ENCODE data around the gene ZBTB24. TPM values are rescaled to one million over a fixed set of nuclear protein-coding genes. Genes with fewer than 3 reads are reported as not detected.
A peak's percentile ranks its signal among the peaks of the same experiment; 100 is the strongest.

The ZBTB24 gene
- total RNA-seq, 6 experiments from 2014 or later = 5.7 to 6.3 (median 6.1) TPM

DNA sequence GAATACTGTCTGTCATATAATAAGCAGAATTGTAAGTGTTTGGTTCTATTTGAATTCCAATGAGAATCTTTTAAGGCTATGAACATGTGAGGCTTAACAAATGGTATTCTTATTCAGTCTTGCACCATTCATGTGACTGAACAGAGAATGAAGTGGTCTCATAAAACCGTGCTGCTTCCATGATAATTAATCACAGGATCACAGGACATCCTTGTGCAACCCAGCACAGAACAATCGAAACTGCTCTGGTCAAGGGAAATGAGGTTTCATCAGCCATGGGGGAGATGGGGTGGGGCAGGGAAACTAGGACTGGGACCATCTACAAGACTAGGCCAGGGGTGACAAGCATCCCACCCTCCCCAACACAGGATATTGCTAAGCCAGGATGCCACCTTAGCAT is 48.6 kb downstream of the ZBTB24 start:
- TF ChIP-seq CTCF (IDR thresholded peaks at IDR 0.05) = no peak
- Mint-ChIP-seq H3K27ac (no peak overlapping the region), H3K36me3 (ENCODE audit: low read depth) (no peaks in the 10 kb centered on the region), H3K4me3 (no peak overlapping the region), H3K9me3 (no peaks in the 10 kb centered on the region), H3K4me1 (ENCODE audit: low read depth) (peaks cover 4% of the 10 kb centered on the region), H3K27me3 (ENCODE audit: insufficient read depth) (no peaks in the 10 kb centered on the region; the same call in 1 of the 2 replicates)
- no peak for DNase-seq

DNA sequence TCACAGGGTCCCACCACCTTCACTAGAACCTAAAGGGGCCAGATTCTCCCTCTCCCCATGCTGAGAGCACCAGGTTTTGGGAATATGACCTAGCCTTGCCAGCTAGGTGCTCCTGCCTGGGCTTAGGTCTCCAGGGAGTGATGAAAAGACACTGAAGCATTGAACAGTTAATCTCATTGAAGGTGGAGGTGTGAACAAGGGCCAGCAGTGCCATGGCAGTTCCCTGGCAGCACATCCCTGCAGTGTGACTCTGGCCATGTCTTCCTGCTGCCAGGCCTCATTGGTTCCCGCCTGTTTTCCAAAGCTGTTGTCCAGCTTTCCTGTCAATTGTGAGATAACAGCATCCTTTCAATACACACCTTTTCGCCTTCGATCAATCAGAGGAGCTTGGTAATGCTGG is 53.5 kb downstream of the ZBTB24 start:
- Mint-ChIP-seq H3K9me3 (no peaks in the 10 kb centered on the region), H3K27ac (no peak overlapping the region), H3K27me3 (ENCODE audit: insufficient read depth) (no peaks in the 10 kb centered on the region; the same call in 1 of the 2 replicates), H3K36me3 (ENCODE audit: low read depth) (no peaks in the 10 kb centered on the region), H3K4me3 (no peak overlapping the region), H3K4me1 (ENCODE audit: low read depth) (peaks cover 15% of the 10 kb centered on the region)
- DNase-seq = no peak
- no peak for TF ChIP-seq CTCF (IDR thresholded peaks at IDR 0.05)

GRCh38 chr6:109428889-109429477 is 54.0 kb downstream of the ZBTB24 start:
- no peak for DNase-seq
- Mint-ChIP-seq H3K4me3 (no peak overlapping the region), H3K27me3 (ENCODE audit: insufficient read depth) (no peaks in the 10 kb centered on the region; the same call in 1 of the 2 replicates), H3K36me3 (ENCODE audit: low read depth) (no peaks in the 10 kb centered on the region), H3K4me1 (ENCODE audit: low read depth) (peaks cover 20% of the 10 kb centered on the region), H3K27ac (no peak overlapping the region), H3K9me3 (no peaks in the 10 kb centered on the region)
- TF ChIP-seq CTCF (IDR thresholded peaks at IDR 0.05) = no peak

DNA sequence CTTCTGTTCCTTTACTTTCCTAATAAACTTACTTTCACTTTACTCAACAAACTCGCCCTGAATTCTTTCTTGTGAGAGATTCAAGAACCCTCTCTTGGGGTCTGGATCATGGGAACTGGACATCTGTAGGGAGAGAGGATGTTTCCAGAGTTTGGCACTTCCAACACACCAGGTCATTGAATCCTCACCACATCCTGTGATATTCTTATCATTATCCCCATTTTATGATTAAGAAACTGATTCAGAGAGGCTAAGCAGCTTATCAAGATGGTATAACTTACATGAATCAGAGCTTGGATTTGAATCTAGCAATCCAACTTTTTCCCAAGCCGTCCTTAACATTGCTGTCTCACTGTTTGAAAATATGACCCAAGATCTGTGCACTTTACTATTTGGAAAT is 58.1 kb downstream of the ZBTB24 start:
- Mint-ChIP-seq H3K4me3 (peak overlapping the region; percentile 70; the same call in 1 of the 2 replicates), H3K36me3 (ENCODE audit: low read depth) (no peaks in the 10 kb centered on the region), H3K4me1 (ENCODE audit: low read depth) (peaks cover 24% of the 10 kb centered on the region), H3K27ac (peak overlapping the region; percentile 12; the same call in 1 of the 2 replicates), H3K9me3 (no peaks in the 10 kb centered on the region), H3K27me3 (ENCODE audit: insufficient read depth) (peaks cover 3% of the 10 kb centered on the region; the same call in 1 of the 2 replicates)
- no peak for DNase-seq
- TF ChIP-seq CTCF (IDR thresholded peaks at IDR 0.05) = no peak

GRCh38 chr6:109421184-109421583 is 61.8 kb downstream of the ZBTB24 start:
- no peak for TF ChIP-seq CTCF (IDR thresholded peaks at IDR 0.05)
- no peak for DNase-seq
- no peaks in the 10 kb centered on the region for H3K9me3 Mint-ChIP-seq
- H3K4me3 Mint-ChIP-seq = no peak overlapping the region
- H3K27me3 Mint-ChIP-seq (ENCODE audit: insufficient read depth) = peaks cover 8% of the 10 kb centered on the region
- no peaks in the 10 kb centered on the region for H3K36me3 Mint-ChIP-seq (ENCODE audit: low read depth)
- H3K4me1 Mint-ChIP-seq (ENCODE audit: low read depth) = peaks cover 18% of the 10 kb centered on the region
- H3K27ac Mint-ChIP-seq = no peak overlapping the region
